Skeletal muscle tissue (tissue), 4 donors: ENCODE results near the gene C15orf61. TPM values are rescaled to one million over a fixed set of nuclear protein-coding genes. Genes with fewer than 3 reads are reported as not detected.

Experiments used
- H3K27ac ChIP-seq: one replicate; pipeline ENCODE4 v1.7.0; 2013; ENCODE audit warnings: mild to moderate bottlenecking, low read depth, low read length, inconsistent platforms
- H3K27me3 ChIP-seq, 3 donors: one replicate each; pipeline ENCODE4 v1.7.0; 2013; ENCODE audit warnings: low read length in 3 of 3; ENCODE audit not compliant: control insufficient read depth in 3 of 3, insufficient read depth in 3 of 3
- H3K36me3 ChIP-seq, 3 donors: one replicate each; pipeline ENCODE4 v1.7.0; 2013; ENCODE audit warnings: low read length in 3 of 3; ENCODE audit not compliant: control insufficient read depth in 3 of 3, insufficient read depth in 3 of 3
- H3K4me1 ChIP-seq, 3 donors: one replicate each; pipeline ENCODE4 v1.7.0; 2013; ENCODE audit warnings: low read length in 3 of 3, mild to moderate bottlenecking in 3 of 3; ENCODE audit not compliant: control insufficient read depth in 3 of 3, insufficient read depth in 3 of 3
- H3K4me3 ChIP-seq, 3 donors: one replicate each; pipeline ENCODE4 v1.7.0; 2013; ENCODE audit warnings: low read length in 3 of 3
- H3K9ac ChIP-seq, 3 donors: one replicate each; pipeline ENCODE4 v1.7.0; 2013; ENCODE audit warnings: low read length in 3 of 3, mild to moderate bottlenecking in 3 of 3, moderate library complexity in 2 of 3, low read depth in 1 of 3
- H3K9me3 ChIP-seq, 3 donors: one replicate each; pipeline ENCODE4 v1.7.0; 2013; ENCODE audit warnings: low read length in 3 of 3; ENCODE audit not compliant: control insufficient read depth in 3 of 3
- total RNA-seq: library from RNA; depleted of rRNA; stranded (reverse); fragments of >200 nt; gene quantifications from one replicate; pipeline ENCODE4 v1.2.3, GENCODE V29; 2014
- donor health status: Osteomylitis.

C15orf61 gene
- total RNA-seq, 1 donor from 2014 or later: 7.3 TPM

DNA sequence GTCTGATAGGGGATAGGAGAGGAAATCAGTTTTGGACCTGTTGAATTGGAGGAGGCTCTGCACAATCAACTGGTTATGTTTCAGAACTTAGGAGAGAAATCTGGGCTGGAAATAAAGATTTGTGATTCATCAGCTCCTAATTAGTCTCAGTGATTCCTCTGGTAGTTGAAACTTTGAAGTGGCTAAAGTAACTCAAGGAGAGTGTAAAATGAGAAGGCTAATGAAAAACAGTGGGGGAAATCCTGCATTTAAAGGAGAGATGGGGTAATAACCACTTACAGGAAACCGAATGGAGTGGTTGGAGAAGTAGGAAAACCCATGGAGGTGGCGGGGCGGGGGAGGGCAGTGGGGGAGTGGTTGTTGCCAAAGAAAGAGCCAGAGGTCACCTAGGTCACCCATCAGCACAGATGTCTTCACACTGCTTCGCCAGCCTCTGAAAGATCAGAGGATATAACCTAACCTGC is 54.1 kb downstream of the C15orf61 start:
- Histone ChIP-seq H3K9ac (no peak overlapping the region), H3K27me3 (no peaks in the 10 kb centered on the region), H3K9me3 (no peaks in the 10 kb centered on the region), H3K4me3 (no peak overlapping the region), H3K36me3 (peaks cover 0 to 2% (median 0%) of the 10 kb centered on the region in 3 donors), H3K27ac (no peak overlapping the region), H3K4me1 (peaks cover 5 to 16% (median 6%) of the 10 kb centered on the region in 3 donors)

DNA sequence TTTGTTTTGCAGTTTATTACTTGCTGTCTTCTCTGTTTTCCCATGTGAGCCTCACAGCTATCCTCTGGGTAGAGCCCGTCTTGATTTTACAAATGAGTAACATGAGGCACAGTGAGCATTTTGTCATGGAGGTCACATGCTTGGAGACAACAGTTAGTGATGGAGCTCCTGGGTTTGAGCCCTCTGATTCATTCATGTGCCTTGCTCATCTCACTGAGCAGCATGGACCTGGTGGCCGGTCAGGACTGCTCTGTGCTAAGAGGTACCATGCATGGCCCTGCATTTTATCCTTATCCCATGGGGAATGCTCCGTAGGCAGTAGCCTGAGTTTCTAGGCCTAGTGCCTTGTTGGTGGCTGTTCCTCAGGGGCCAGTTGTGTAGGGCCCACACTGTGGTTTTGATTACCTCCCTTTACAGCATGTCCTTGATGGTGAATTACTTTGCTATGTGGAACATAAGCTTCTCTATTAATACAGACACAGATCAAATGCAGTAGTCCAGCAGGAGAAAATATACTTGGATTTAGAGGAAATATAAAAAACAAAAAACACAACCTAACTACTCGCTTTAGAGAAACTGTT is 57.2 kb downstream of the C15orf61 start:
- Histone ChIP-seq H3K9me3 (no peaks in the 10 kb centered on the region), H3K27ac (no peak overlapping the region), H3K9ac (no peak overlapping the region), H3K27me3 (no peaks in the 10 kb centered on the region), H3K4me1 (peaks cover 5 to 11% (median 6%) of the 10 kb centered on the region in 3 donors), H3K36me3 (peaks cover 0 to 2% (median 0%) of the 10 kb centered on the region in 3 donors), H3K4me3 (no peak overlapping the region)

DNA sequence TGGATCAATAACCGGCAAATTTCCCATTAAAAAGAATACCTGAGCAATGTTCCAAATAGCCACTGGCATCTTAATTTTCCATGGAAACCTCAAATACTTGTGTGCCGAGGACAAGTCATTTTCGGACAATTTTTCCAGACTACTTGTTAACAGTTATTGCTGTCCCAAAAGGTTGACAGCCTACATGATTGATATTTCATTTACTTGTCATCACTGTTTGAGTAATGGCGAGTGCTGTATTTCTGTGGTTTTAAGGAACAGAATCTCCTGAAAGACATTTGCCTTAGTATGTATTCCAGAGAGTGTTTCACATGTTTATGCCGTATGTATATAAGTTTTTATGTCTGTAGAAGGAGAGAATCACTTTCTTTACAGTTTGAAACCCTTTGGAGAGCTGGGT is 58.2 kb downstream of the C15orf61 start:
- no peaks in the 10 kb centered on the region for H3K9me3 ChIP-seq
- H3K27ac ChIP-seq: no peak overlapping the region
- H3K4me1 ChIP-seq: peaks cover 5 to 11% (median 6%) of the 10 kb centered on the region in 3 donors
- H3K27me3 ChIP-seq: no peaks in the 10 kb centered on the region
- no peak overlapping the region for H3K4me3 ChIP-seq
- H3K9ac ChIP-seq: no peak overlapping the region
- H3K36me3 ChIP-seq: peaks cover 0 to 2% (median 0%) of the 10 kb centered on the region in 3 donors

Other genes with a start within 250 kb of the C15orf61 start
- gene MAP2K5, start 21.6 kb downstream of the C15orf61 start, total RNA-seq: 19.3 TPM